ENCODE results near the gene TMEM187. TPM values are rescaled to one million over a fixed set of nuclear protein-coding genes. Genes with fewer than 3 reads are reported as not detected.

The TMEM187 gene
- total RNA-seq, 1 experiment from 2014 or later, result 2.8 TPM

- Histone ChIP-seq H3K27ac (ENCODE audit: low read depth, low read length, poor library complexity, severe bottlenecking) (no peak overlapping the region), H3K9me3 (ENCODE audit: low read depth, low read length, poor library complexity, severe bottlenecking) (no peaks in the 10 kb centered on the region), H3K27me3 (replicated peaks; ENCODE audit: insufficient read depth, low read depth, low read length, poor library complexity) (no peaks in the 10 kb centered on the region), H3K4me3 (ENCODE audit: low read depth, low read length, poor library complexity, severe bottlenecking) (no peak overlapping the region), H3K36me3 (ENCODE audit: insufficient read depth, low read length, poor library complexity, severe bottlenecking) (peaks cover 59% of the 10 kb centered on the region), H3K4me1 (ENCODE audit: insufficient read depth, low read length, poor library complexity, severe bottlenecking) (peaks cover 5% of the 10 kb centered on the region)
- intact Hi-C loops (cut with micrococcal nuclease; ENCODE audit: unreplicated experiment), result loop anchor here (10.0 kb wide), 1 partner anchor 395 kb away; no protein-coding TSS in a partner anchor
- no peak for DNase-seq (ENCODE audit: low spot score)
- ChIA-PET CTCF (no interaction called here), POLR2A (ENCODE audit: low non-redundant PET) (interaction anchor here (0.7 to 1.1 kb wide), 2 partner anchors 17 to 413 kb away, joined by 4 to 8 read pairs; no protein-coding TSS in a partner anchor)
- no TSS peak for BruUV-seq (replicated peaks)
- TF ChIP-seq EZH2 (IDR thresholded peaks at IDR 0.05; ENCODE audit: borderline replicate concordance, low read depth, low read length, poor library complexity, severe bottlenecking), result no peak
- TF ChIP-seq, protein P1, sequence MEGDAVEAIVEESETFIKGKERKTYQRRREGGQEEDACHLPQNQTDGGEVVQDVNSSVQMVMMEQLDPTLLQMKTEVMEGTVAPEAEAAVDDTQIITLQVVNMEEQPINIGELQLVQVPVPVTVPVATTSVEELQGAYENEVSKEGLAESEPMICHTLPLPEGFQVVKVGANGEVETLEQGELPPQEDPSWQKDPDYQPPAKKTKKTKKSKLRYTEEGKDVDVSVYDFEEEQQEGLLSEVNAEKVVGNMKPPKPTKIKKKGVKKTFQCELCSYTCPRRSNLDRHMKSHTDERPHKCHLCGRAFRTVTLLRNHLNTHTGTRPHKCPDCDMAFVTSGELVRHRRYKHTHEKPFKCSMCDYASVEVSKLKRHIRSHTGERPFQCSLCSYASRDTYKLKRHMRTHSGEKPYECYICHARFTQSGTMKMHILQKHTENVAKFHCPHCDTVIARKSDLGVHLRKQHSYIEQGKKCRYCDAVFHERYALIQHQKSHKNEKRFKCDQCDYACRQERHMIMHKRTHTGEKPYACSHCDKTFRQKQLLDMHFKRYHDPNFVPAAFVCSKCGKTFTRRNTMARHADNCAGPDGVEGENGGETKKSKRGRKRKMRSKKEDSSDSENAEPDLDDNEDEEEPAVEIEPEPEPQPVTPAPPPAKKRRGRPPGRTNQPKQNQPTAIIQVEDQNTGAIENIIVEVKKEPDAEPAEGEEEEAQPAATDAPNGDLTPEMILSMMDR (conservative IDR thresholded peaks at IDR 0.05; ENCODE audit: low read depth, low read length), result no peak
Observed at GRCh38 chrX:153950127-153950526, 22.4 kb upstream of the TMEM187 start.

- peaks cover 5% of the 10 kb centered on the region for H3K4me1 ChIP-seq (ENCODE audit: insufficient read depth, low read length, poor library complexity, severe bottlenecking)
- no peaks in the 10 kb centered on the region for H3K27me3 ChIP-seq (replicated peaks; ENCODE audit: insufficient read depth, low read depth, low read length, poor library complexity)
- no peak overlapping the region for H3K27ac ChIP-seq (ENCODE audit: low read depth, low read length, poor library complexity, severe bottlenecking)
- DNase-seq (ENCODE audit: low spot score), result no peak
- ChIA-PET POLR2A (ENCODE audit: low non-redundant PET) (no interaction called here), CTCF (no interaction called here)
- intact Hi-C loops (cut with micrococcal nuclease; ENCODE audit: unreplicated experiment), result loop anchor here (10.0 kb wide), 1 partner anchor 397 kb away; no protein-coding TSS in a partner anchor
- no peaks in the 10 kb centered on the region for H3K9me3 ChIP-seq (ENCODE audit: low read depth, low read length, poor library complexity, severe bottlenecking)
- H3K36me3 ChIP-seq (ENCODE audit: insufficient read depth, low read length, poor library complexity, severe bottlenecking), result peaks cover 76% of the 10 kb centered on the region
- TSS peak; percentile 2 for BruUV-seq (replicated peaks)
- no peak overlapping the region for H3K4me3 ChIP-seq (ENCODE audit: low read depth, low read length, poor library complexity, severe bottlenecking)
- TF ChIP-seq EZH2 (IDR thresholded peaks at IDR 0.05; ENCODE audit: borderline replicate concordance, low read depth, low read length, poor library complexity, severe bottlenecking), result no peak
- TF ChIP-seq, protein P1 (conservative IDR thresholded peaks at IDR 0.05; ENCODE audit: low read depth, low read length), result no peak
Observed at GRCh38 chrX:153951683-153952372, 20.7 kb upstream of the TMEM187 start.

GRCh38 chrX:153952373-153953026 is 20.1 kb upstream of the TMEM187 start:
- Histone ChIP-seq H3K4me3 (ENCODE audit: low read depth, low read length, poor library complexity, severe bottlenecking) (no peak overlapping the region), H3K27me3 (replicated peaks; ENCODE audit: insufficient read depth, low read depth, low read length, poor library complexity) (no peaks in the 10 kb centered on the region), H3K9me3 (ENCODE audit: low read depth, low read length, poor library complexity, severe bottlenecking) (no peaks in the 10 kb centered on the region), H3K27ac (ENCODE audit: low read depth, low read length, poor library complexity, severe bottlenecking) (peak overlapping the region; percentile 72), H3K36me3 (ENCODE audit: insufficient read depth, low read length, poor library complexity, severe bottlenecking) (peaks cover 83% of the 10 kb centered on the region), H3K4me1 (ENCODE audit: insufficient read depth, low read length, poor library complexity, severe bottlenecking) (peaks cover 5% of the 10 kb centered on the region)
- DNase-seq (ENCODE audit: low spot score), result no peak
- intact Hi-C loops (cut with micrococcal nuclease; ENCODE audit: unreplicated experiment), result loop anchor here (10.0 kb wide), 1 partner anchor 398 kb away; no protein-coding TSS in a partner anchor
- ChIA-PET POLR2A (ENCODE audit: low non-redundant PET) (no interaction called here), CTCF (no interaction called here)
- TF ChIP-seq EZH2 (IDR thresholded peaks at IDR 0.05; ENCODE audit: borderline replicate concordance, low read depth, low read length, poor library complexity, severe bottlenecking), result no peak
- TF ChIP-seq, protein P1 (conservative IDR thresholded peaks at IDR 0.05; ENCODE audit: low read depth, low read length), result no peak
- BruUV-seq (replicated peaks), result no TSS peak
